Measurements from ENCODE around the gene ACTL6A. TPM values are rescaled to one million over a fixed set of nuclear protein-coding genes. Genes with fewer than 3 reads are reported as not detected.

The ACTL6A gene
- total RNA-seq, 2 donors from 2014 or later = 59.9 to 67.4 TPM

GRCh38 chr3:179606534-179607085 lies 43.9 kb downstream of the ACTL6A start:
- Histone ChIP-seq H3K27me3 (ENCODE audit: control insufficient read depth, insufficient read depth, low read length, poor library complexity, severe bottlenecking) (no peaks in the 10 kb centered on the region), H3K9ac (ENCODE audit: extremely low read depth, low read length, poor library complexity, severe bottlenecking) (no peak overlapping the region), H3K36me3 (ENCODE audit: control insufficient read depth, insufficient read depth, low read length) (peaks cover 10% of the 10 kb centered on the region), H3K4me1 (ENCODE audit: control insufficient read depth, insufficient read depth, low read length) (peaks cover 7% of the 10 kb centered on the region), H3K4me3 (ENCODE audit: low read length) (no peak overlapping the region), H3K27ac (ENCODE audit: low read depth, low read length) (no peak overlapping the region), H3K9me3 (ENCODE audit: control insufficient read depth, low read length) (no peaks in the 10 kb centered on the region)
- Mint-ChIP-seq H3K9me3 (no peaks in the 10 kb centered on the region), H3K36me3 (ENCODE audit: low read depth) (peaks cover 11% of the 10 kb centered on the region), H3K4me1 (peaks cover 34% of the 10 kb centered on the region), H3K27ac (no peak overlapping the region), H3K4me3 (peak overlapping the region; percentile 4), H3K27me3 (ENCODE audit: insufficient read depth) (no peaks in the 10 kb centered on the region)
- TF ChIP-seq CTCF (conservative IDR thresholded peaks at IDR 0.05) = no peak
- 99 to 100% methylated on average over 1 to 3 of the region's 4 CpGs for WGBS, 2 experiments (ENCODE audit: insufficient coverage in 1 of 2, insufficient read length in 1 of 2)
- DNase-seq = no peak

- Histone ChIP-seq H3K36me3 (ENCODE audit: control insufficient read depth, insufficient read depth, low read length) (peaks cover 4% of the 10 kb centered on the region), H3K9ac (ENCODE audit: extremely low read depth, low read length, poor library complexity, severe bottlenecking) (no peak overlapping the region), H3K27me3 (ENCODE audit: control insufficient read depth, insufficient read depth, low read length, poor library complexity, severe bottlenecking) (no peaks in the 10 kb centered on the region), H3K9me3 (ENCODE audit: control insufficient read depth, low read length) (no peaks in the 10 kb centered on the region), H3K4me1 (ENCODE audit: control insufficient read depth, insufficient read depth, low read length) (peaks cover 8% of the 10 kb centered on the region), H3K4me3 (ENCODE audit: low read length) (peak overlapping the region; percentile 14), H3K27ac (ENCODE audit: low read depth, low read length) (no peak overlapping the region)
- DNase-seq = no peak
- WGBS, 2 experiments (ENCODE audit: insufficient coverage in 1 of 2, insufficient read length in 1 of 2) = 73 to 77% methylated on average over 4 to 6 of the region's 6 CpGs
- TF ChIP-seq CTCF (conservative IDR thresholded peaks at IDR 0.05) = no peak
- H3K27ac Mint-ChIP-seq = peak overlapping the region; percentile 89
- H3K27me3 Mint-ChIP-seq (ENCODE audit: insufficient read depth) = no peaks in the 10 kb centered on the region
- H3K4me3 Mint-ChIP-seq = peak overlapping the region; percentile 38
- peaks cover 47% of the 10 kb centered on the region for H3K4me1 Mint-ChIP-seq
- H3K9me3 Mint-ChIP-seq = no peaks in the 10 kb centered on the region
- peaks cover 16% of the 10 kb centered on the region for H3K36me3 Mint-ChIP-seq (ENCODE audit: low read depth)
Measured at GRCh38 chr3:179608931-179609720, 46.4 kb downstream of the ACTL6A start.

GRCh38 chr3:179610066-179610465 lies 47.3 kb downstream of the ACTL6A start:
- Mint-ChIP-seq H3K9me3 (no peaks in the 10 kb centered on the region), H3K36me3 (ENCODE audit: low read depth) (peaks cover 16% of the 10 kb centered on the region), H3K27me3 (ENCODE audit: insufficient read depth) (no peaks in the 10 kb centered on the region), H3K27ac (peak overlapping the region; percentile 66), H3K4me1 (peaks cover 48% of the 10 kb centered on the region), H3K4me3 (no peak overlapping the region)
- no peaks in the 10 kb centered on the region for H3K9me3 ChIP-seq (ENCODE audit: control insufficient read depth, low read length)
- WGBS, 2 experiments (ENCODE audit: insufficient coverage in 1 of 2, insufficient read length in 1 of 2) = 80 to 93% methylated on average over 2 to 4 of the region's 4 CpGs
- H3K36me3 ChIP-seq (ENCODE audit: control insufficient read depth, insufficient read depth, low read length) = peaks cover 4% of the 10 kb centered on the region
- H3K4me1 ChIP-seq (ENCODE audit: control insufficient read depth, insufficient read depth, low read length) = peaks cover 9% of the 10 kb centered on the region
- H3K4me3 ChIP-seq (ENCODE audit: low read length) = no peak overlapping the region
- H3K9ac ChIP-seq (ENCODE audit: extremely low read depth, low read length, poor library complexity, severe bottlenecking) = no peak overlapping the region
- H3K27me3 ChIP-seq (ENCODE audit: control insufficient read depth, insufficient read depth, low read length, poor library complexity, severe bottlenecking) = no peaks in the 10 kb centered on the region
- no peak for TF ChIP-seq CTCF (conservative IDR thresholded peaks at IDR 0.05)
- H3K27ac ChIP-seq (ENCODE audit: low read depth, low read length) = no peak overlapping the region
- DNase-seq = no peak

Measured in endodermal cell (in vitro differentiated cells).